HG03095 (cell line): ENCODE measurements around the gene TSPAN5.
"Not testable (repeated sequence)": the region's sequence is repeated elsewhere in the genome, so short reads cannot be mapped to it uniquely, and the experiment has no call there.

Source experiments
- ATAC-seq: cut with Tn5 transposase; IDR thresholded peaks from one replicate; pipeline ENCODE4 v1.9.1; 2021; ENCODE audit warnings: moderate library complexity; ENCODE audit not compliant: unreplicated experiment

Gene TSPAN5

DNA sequence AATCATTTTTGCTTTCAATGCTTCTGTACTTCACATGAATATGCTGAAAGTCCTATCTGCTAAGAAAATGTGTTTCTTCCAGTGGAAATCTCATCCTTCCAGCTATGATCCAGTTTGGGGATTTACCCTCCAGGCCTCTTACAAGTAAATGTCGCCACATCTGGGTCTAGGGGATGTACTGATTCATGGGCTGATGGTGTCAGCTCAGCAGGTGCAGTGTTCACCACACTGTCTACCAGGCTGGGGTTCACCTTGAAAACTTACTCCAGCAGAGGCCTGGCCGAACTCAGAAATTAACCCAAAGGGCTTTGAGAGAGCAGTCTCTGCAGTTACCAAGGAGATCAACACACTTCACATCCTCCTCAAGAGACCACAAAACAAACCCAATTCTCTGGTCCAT lies 154.3 kb downstream of the TSPAN5 start:
- ATAC-seq: no peak

DNA sequence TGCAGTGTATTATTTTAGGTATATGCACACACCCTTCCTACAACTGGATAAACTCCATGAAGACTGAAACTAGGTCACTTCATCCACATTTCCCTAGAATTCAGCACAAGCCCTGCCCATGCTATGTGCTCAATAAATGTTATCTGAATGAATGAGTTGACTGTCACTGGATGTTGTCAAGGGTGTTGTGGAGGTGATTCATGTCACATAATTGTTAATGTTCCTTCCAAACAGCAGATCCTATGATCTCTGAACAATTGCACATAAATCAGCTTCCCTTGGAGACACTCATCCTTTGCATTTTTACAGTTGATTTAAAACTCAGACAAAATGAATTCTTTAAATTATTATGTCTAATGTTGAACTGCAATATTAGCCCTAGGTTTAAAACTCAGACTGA lies 154.7 kb downstream of the TSPAN5 start:
- no peak for ATAC-seq

DNA sequence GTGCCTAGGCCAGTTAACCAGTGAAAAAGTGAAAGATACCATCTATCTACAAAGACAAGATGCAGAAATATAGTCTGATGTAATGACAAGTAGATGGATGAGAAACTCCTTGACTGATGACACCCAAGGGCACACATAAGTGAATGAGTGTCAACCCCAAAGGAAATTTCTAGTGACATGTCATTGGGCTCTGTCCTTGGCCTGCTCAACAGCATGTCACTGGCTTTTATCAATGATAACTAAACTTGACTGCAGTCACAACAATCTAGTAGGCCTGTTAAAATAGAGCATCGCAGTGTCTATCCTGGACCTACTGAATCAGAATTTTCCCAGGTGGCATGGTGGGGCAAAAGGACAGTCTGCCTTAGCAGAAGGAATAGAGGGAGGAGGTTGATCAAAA lies 155.8 kb downstream of the TSPAN5 start:
- ATAC-seq: no peak

DNA sequence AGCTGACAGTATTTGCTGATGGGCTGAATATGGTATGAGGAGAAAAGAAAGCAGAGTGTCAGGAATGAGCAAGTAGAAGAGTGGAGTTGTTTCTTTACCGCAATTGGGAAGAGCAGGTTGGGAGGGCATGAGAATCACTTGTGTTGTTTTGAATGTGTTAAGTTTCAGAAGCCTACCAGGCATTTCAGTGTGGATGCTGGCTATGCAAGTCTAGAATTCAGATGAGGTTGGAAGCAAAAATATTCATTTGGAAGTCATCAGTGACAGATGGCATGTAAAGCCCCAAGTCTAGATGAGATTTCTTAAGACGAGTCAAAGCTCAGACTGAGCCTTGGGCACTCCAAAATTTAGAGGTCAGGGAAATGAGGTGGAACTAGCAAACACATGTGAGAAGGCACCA lies 156.4 kb downstream of the TSPAN5 start:
- no peak for ATAC-seq

DNA sequence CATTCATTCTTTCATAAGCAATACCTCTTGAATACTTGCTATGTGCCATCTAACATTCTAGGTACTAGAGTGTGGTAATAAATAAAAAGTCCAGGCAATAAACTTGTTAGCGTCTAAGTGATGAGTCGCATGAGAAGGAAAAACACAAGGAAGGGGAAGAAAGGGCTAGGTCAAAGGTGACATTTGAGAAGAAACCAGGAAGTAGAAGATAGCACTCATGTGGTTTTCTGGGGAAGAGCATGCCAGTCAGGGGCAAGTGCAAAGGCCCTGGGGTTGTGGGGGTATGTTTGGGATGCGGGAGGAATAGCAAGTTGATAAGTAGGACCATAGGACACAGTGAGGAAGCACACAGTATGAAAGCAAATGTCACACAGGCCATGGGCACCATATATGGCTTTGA lies 157.0 kb downstream of the TSPAN5 start:
- ATAC-seq: no peak

DNA sequence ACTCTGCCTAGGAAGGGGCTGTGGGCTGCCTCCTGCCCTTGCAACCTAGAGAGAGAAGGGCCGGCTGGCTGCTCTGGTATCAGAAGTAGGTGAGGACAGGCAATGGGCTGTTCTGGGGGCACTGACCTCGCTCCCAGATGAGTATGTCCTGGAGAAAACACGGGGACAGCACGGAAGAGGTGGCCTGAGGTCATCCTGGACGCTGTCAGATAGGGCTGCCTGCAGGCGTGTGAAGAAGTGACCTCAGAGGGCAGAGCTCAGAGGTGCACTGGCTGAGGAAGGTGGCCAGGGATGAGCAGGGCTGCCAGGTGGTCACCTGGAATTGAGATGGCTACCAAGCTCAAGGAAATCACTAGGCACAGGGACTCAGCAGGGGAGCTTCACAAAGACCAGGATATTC lies 159.6 kb downstream of the TSPAN5 start:
- no peak for ATAC-seq

DNA sequence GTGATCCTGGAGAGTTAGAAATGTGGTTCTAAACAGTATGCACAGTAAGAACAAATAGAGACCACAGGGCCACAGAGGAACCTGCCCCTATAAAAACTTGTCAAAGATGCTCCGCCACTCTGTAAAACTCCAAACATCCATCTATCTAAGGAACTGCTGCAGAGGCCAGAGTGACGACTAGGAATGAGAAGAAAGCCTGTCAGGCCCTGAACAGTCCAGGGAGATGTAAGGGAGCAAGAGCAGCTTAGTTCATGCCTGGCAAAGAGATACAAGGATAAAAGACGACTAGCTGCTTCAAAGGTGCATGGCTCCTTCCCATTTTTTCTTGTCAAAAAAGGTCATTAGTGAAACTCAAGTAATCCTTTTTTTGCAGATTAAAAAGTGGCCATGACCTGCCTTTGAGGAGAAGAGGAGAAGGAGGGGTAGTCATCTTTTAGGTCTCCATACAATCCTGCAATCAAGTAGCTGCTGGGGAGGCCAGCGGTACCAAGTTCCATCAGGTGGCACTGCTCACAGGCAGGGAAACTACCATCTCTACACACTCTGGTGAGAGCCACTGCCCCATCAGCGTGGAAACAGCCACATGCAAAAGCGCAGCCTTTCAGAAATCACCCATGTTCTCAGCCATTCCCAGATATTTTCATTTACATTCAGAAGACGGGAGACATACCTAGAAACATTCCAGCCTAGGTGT lies 162.1 kb downstream of the TSPAN5 start:
- ATAC-seq: no peak

DNA sequence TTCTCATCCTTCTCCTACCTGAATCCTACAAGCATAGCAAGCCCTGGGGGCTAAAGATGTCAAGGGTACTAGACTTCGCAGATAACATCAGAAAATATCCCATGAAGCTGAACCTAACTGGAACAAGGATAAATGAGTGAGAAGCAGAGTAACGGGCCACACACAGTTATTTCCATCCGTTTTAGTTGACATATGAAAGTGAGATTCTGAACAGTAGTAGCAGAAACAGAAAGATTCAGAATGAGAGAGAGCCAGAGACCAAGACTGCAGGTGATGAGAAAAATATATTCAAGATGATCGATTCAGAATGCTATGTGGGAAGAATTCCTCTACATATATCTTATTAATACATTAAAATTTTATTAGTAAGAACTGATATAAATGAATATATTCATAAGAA lies 165.1 kb downstream of the TSPAN5 start:
- peak; percentile 84 for ATAC-seq

DNA sequence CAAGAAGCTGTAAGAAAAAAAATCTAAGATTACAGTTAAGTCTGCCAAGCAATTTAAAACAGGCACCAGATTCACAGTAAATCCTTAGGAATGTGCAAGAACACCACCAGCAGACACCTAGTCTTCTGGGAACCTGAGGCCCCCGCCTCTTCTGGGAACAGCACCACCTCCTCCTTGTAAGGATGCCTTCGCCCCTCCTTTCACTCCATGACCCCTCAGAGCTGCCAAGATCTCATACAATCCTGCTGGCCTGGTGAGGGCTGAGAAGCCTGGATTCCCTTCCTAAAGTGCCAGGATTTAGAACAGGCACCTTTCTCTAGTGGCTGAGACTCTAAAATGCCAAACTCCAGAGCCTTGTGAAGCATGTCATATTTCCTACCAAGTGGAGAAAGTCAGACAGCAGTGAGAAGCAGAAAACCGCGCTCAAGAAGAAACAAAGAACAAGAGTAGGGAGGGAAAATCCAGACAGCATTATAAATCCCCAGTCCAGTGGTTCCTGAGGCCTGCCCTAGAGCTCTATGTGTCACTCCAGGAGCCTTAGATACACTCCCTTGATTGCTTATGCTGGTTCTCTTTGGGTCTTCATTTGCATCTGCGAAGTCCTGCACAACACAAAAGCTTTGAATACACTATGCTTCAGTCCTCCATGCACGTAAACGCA lies 166.4 kb downstream of the TSPAN5 start:
- ATAC-seq: no peak

DNA sequence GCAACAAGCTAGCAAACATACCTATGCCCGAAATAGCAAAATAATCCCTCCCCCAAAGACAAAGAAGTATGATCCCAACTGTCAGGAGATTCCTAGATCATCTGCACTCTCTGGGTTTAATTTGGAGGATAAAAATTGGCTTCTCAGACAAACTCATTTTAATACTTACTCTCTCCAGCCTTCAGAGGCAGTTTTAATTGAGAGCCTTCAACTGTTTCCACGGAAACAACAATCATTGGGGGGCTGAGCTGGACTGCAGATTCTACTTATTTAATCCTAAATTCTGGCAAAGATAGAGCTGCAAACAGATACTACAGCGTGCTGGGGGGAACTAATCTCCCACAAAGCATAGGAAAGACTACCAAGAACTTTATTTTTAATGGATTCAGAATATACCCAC lies 168.2 kb downstream of the TSPAN5 start:
- no peak for ATAC-seq

DNA sequence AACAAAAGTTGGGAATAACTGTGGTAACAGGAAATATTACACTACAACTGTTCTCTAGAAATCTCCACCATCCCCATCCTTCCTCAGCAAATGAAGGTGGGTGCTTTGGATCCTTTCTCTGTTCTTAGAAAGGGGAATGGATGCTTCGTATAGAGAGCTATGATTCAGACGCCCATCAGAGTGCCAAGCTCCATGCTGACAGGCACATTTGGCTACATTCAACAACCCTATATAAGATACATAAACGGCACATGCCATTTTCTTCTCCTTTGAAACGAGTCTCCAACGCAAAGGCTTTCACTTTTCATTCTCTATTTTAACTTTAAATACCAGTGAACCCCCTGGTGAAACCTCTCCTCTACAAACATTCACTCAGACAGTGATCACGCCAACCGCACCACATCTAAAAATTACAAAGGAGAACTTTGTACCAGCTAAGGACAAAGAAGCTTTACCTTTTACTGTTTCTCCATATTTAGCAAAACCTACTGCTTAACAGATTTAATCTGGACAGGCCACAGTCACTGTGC lies 172.5 kb downstream of the TSPAN5 start:
- ATAC-seq: no peak

DNA sequence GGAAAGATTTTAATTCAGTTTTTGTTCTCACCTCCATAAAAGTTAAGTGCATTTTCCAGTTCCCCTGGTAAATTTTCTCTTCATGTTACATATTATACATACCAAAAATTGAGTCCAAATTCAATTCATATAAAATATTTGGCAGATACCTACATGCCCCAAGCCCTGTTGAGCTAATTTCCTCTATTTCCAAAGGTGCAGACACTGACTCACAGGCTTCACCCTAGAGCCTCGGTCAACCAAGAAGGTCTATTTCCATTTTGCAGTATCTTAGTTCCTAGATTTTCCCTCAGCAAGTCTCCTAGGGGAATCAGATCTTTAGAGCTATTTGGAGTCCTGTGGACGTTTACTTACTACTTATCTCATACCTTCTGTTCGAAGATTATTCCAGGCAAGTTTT lies 174.4 kb downstream of the TSPAN5 start:
- ATAC-seq: no peak

DNA sequence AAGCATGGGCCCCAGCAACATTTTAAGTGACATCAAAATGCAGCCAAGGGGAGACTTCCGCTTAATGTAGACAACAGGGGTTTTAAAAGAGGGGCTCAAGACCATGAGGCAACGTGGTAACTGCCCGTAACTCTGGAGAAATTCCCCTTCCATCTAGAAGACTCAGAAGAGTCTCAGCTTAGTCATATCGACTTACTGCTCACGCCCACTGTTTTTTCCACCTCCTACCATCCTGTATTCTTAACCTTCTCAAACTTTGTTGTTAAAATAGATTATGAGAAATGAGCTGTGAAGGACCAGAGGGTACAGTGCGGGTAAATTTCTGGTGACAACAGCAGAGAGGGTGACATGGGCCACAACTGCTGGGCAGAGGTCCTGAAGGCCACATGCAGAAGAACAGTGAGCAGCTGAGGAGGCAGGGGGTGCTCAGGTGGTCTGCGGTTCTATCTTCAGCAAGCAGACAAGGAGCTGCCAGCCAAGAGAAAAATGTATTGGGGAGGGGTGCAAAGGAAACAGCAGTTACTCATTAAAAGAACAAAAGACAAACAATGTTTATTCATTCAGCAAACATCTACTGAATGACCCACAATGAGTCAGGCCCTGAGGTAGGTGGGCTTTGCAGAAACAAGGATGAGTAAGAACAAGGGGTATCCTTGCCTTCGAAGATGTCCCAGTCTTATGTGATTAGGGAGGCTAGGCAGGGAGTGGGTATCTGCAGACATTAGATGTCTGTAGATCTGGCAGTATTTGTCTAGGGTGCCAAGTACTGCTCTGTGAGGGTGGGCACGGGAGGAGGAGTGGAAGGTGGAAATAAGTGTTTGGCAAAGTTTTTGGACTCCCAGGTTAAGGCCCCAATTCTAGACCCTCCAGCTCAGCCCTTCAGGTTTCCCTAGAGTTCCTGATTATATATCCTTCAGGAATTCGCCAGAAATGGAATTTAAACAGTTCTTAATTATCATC lies 175.3 kb downstream of the TSPAN5 start:
- peak; percentile 91 for ATAC-seq

DNA sequence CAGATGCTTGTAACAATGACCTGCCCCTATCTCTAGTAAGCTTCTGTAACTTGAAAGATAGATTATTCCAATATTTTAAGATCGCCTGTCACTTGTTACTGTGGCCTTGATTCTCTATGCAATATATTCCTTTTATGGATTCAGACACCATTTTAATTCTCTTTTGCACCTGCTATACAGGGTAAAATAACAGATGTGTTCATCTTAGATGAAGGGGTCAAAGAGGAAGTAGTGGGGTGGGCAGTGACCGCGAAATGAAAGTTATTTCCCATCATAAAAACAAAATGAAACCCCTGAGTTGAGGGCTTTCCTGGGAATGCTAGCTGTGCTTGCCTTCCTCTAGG lies 175.9 kb downstream of the TSPAN5 start:
- peak; percentile 5 for ATAC-seq

DNA sequence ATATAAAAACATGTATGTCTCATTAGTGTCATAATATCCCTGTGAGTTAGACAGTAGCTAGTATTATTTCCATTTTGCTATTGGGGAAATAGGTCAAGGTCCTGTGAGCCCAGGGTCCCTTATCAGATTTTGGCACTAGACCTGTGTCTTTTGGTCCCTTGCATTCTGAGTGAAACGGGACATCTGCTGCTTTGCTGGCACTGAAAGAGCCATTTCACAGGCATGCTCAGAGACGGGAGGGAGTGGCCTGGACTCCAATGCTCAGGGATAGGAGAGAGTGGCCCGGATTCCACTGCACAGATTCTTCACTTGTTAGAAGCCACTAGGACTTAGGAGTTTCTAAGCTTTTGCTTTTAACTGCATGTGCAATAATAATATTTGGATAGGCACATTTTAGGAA lies 177.2 kb downstream of the TSPAN5 start:
- ATAC-seq: no peak

DNA sequence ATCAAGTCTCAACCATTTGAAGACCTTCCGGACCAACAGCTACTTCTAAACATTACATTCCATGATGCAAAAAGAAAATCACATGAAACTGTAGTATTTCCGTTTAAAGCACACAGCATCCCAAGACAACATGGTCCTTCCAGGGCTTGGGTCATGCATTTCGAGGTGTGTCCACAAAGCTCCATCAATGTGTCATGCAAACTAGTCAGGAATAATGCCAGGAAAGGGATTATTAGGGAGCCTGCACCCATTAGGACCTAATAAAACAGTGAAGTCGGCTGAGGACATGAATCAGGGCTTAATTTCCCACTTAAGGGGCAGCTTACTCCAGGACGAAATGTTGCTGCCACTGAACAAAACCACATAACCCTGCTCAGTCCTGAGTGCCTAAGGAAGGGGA lies 177.9 kb downstream of the TSPAN5 start:
- ATAC-seq: no peak

DNA sequence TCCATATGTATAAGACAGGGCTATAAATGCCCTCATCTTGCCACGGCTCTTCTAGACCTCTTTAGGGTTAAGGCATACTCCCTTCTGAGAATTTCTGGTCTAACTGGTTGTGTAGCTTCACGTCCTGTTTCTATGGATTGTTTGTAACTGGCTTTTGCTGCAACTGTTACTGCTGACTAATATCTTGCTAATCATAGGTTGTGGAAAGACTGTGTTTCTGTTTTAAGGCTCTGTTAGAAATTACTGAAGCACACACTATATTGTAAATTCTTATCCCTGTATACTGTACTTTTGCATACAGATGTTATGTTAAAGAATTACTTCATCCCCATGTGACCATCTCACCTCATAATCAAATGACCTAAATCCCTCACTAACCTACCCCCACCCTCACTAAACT lies 178.8 kb downstream of the TSPAN5 start:
- ATAC-seq: not testable (repeated sequence)

DNA sequence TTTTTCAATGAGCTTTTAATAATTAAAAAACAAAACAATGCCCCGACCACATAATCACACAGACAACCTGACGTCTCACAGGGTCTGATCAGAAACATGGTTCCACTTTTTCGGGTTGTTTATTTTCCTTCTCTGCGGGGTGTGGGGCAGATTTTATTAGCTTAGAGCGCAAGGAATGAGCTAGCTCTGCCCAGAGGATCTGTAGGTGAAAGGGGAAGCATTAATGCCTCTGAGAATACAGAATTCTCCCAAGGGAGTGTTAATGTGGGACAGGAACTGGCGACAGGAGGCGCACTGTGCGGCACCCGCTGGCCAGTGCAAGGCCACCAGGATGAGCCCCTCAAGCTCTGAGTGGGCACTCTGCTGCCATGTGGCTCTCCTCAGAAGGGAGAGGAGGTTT lies 181.5 kb downstream of the TSPAN5 start:
- no peak for ATAC-seq

DNA sequence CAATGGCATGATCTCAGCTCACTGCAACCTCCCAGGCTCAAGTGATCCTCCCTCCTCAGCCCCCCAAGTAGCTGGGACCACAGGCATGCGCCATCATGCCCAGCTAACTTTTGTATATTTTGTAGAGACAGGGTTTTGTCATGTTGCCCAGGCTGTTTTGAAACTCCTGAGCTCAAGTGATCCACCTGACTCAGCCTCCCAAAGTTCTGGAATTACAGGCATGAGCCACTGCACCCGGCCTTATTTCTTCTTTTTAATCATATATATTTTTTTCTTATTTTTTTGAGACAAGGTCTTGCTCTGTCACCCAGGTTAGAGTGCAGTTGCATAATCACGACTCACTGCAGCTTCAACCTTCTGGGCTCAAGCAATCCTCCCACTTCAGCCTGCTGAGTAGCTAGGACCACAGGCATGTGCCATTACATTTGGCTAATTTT lies 184.0 kb downstream of the TSPAN5 start:
- no peak for ATAC-seq

DNA sequence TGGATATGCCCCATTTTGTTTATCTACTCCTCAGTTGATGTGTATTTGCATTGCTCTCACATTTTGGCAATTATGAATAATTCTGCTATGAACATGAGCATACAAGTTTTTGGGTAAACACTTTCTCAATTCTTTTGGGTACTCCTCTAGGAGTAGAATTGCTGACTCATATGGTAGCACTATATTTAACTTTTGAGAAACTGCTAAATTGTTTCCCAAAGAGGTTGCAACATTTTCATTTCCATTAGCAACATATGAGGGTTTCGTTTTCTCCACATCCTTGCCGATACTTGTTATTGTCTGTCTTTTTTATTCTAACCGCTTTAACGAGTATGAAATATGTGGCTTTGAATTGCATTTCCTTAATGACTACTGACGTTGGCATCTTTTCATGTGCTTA lies 185.4 kb downstream of the TSPAN5 start:
- ATAC-seq: no peak

DNA sequence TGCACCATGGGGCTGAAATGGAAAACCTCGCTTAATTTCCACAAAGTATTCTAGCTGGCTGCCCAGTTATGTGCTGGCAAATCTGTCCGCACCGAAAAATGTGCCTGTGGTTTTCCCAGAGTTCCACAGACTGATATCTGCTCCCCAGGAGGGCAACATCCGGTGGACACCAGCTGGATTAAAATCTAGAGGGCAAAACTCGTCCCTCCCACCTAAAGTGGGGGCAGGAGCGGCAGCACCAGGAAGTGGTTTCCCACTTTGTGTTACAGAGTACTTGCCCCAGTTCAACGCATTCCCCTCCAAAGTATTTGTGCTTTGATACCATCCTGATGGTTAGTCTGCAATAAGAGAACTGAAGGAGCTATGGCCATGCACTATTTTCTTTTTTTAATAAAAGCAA lies 187.6 kb downstream of the TSPAN5 start:
- ATAC-seq: no peak

DNA sequence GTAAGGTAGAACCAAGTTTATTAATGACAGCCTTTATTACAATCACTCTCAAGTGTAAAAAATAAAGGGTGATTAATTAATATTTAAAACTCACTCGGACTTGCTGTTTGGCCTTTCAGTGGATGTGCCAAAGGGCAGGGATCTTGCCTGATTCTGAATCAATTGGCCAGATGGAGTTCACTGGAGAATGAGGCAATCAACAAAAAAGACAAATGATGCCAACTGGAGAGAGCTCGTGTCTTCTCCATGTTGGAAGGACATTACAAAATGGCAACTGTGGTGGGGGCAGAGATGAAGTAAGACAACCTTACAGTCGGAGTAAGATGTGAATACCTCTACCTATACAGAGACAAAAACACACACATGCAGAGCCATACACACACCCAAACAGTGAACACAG lies 188.0 kb downstream of the TSPAN5 start:
- no peak for ATAC-seq
